ENCODE measurements around the gene ASTE1. TPM values are rescaled to one million over a fixed set of nuclear protein-coding genes. Genes with fewer than 3 reads are reported as not detected.
"Not testable (repeated sequence)": the region's sequence is repeated elsewhere in the genome, so short reads cannot be mapped to it uniquely, and the experiment has no call there.

ASTE1 gene
- total RNA-seq, 4 donors from 2014 or later: 1.6 to 5.5 (median 3.9) TPM

- WGBS, 2 donors: 61 to 78% methylated on average over 3 of the region's 3 CpGs
- intact Hi-C loops (cut with DNase I): no loop called here
- no peaks in the 10 kb centered on the region for H3K9me3 ChIP-seq
- no peaks in the 10 kb centered on the region for H3K36me3 ChIP-seq
- DNase-seq: no peak
- no peaks in the 10 kb centered on the region for H3K4me1 ChIP-seq
- no peak overlapping the region for H3K27ac ChIP-seq
- TF ChIP-seq CTCF (IDR thresholded peaks at IDR 0.05) (peak in 2 of 6 experiments; percentile 13 to 20), POLR2A (IDR thresholded peaks at IDR 0.05) (no peak)
- H3K4me3 ChIP-seq: no peak overlapping the region
- H3K27me3 ChIP-seq: no peaks in the 10 kb centered on the region
Measured at GRCh38 chr3:131053043-131053859, 26.6 kb upstream of the ASTE1 start.

GRCh38 chr3:131050001-131050400 lies 23.4 kb upstream of the ASTE1 start:
- Histone ChIP-seq H3K27me3 (no peaks in the 10 kb centered on the region), H3K4me1 (no peaks in the 10 kb centered on the region), H3K4me3 (no peak overlapping the region), H3K36me3 (no peaks in the 10 kb centered on the region), H3K9me3 (no peaks in the 10 kb centered on the region), H3K27ac (no peak overlapping the region)
- TF ChIP-seq CTCF (IDR thresholded peaks at IDR 0.05) (no peak), POLR2A (IDR thresholded peaks at IDR 0.05) (no peak)
- intact Hi-C loops (cut with DNase I): no loop called here
- no peak for DNase-seq
- 65 to 75% methylated on average over 3 of the region's 3 CpGs for WGBS, 2 donors

- H3K27me3 ChIP-seq: no peaks in the 10 kb centered on the region
- no peak for TF ChIP-seq CTCF (IDR thresholded peaks at IDR 0.05)
- 90 to 94% methylated on average over 5 to 7 of the region's 7 CpGs for WGBS, 2 donors
Measured at GRCh38 chr3:131048030-131048429, 21.4 kb upstream of the ASTE1 start.

GRCh38 chr3:131047582-131047981 lies 21.0 kb upstream of the ASTE1 start:
- intact Hi-C loops (cut with DNase I): no loop called here

More at GRCh38 chr3:131048030-131048429, 21.4 kb upstream of the ASTE1 start:
- Histone ChIP-seq H3K27ac (no peak overlapping the region), H3K4me3 (no peak overlapping the region), H3K4me1 (no peaks in the 10 kb centered on the region), H3K9me3 (no peaks in the 10 kb centered on the region), H3K36me3 (no peaks in the 10 kb centered on the region)
- intact Hi-C loops (cut with DNase I): no loop called here
- no peak for DNase-seq

GRCh38 chr3:131042271-131042985 lies 15.8 kb upstream of the ASTE1 start:
- intact Hi-C loops (cut with DNase I); DNase-seq; H3K9me3 ChIP-seq; H3K27ac ChIP-seq; H3K36me3 ChIP-seq; H3K4me3 ChIP-seq; H3K27me3 ChIP-seq; H3K4me1 ChIP-seq: not testable (repeated sequence)
- 70 to 100% methylated on average over 1 to 3 of the region's 10 CpGs for WGBS, 2 donors

More at GRCh38 chr3:131047582-131047981, 21.0 kb upstream of the ASTE1 start:
- DNase-seq: no peak
- TF ChIP-seq POLR2A (IDR thresholded peaks at IDR 0.05): no peak
- TF ChIP-seq CTCF (IDR thresholded peaks at IDR 0.05): no peak
- Histone ChIP-seq H3K4me1 (no peaks in the 10 kb centered on the region), H3K4me3 (no peak overlapping the region), H3K36me3 (no peaks in the 10 kb centered on the region), H3K9me3 (no peaks in the 10 kb centered on the region), H3K27ac (no peak overlapping the region), H3K27me3 (no peaks in the 10 kb centered on the region)
- WGBS, 2 donors: 100% methylated on average over 1 to 2 of the region's 2 CpGs
